ENCODE data around the gene GOLGA8N.

GOLGA8N gene

DNA sequence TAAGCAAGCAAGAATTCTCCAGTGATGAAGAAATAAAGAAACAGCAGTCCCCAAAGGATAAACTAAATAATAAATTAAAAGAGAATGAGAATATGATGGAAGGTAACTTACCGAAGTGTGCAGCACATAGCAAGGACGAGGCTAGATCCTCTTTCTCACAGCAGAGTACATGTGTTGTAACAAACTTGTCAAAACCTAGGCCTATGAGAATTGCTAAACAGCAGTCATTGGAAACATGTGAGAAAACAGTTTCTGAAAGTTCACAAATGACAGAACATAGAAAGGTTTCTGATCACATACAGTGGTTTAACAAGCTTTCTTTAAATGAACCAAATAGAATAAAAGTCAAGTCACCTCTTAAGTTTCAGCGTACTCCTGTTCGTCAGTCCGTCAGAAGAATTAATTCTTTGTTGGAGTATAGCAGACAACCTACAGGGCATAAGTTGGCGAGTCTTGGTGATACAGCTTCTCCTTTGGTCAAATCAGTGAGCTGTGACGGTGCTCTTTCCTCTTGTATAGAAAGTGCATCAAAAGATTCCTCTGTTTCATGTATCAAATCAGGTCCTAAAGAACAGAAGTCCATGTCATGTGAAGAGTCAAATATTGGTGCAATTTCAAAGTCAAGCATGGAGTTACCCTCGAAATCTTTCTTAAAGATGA, 43.8 kb downstream of the GOLGA8N start:
- DNase-seq (ENCODE audit: low read depth): no peak
- TF ChIP-seq, protein P1, sequence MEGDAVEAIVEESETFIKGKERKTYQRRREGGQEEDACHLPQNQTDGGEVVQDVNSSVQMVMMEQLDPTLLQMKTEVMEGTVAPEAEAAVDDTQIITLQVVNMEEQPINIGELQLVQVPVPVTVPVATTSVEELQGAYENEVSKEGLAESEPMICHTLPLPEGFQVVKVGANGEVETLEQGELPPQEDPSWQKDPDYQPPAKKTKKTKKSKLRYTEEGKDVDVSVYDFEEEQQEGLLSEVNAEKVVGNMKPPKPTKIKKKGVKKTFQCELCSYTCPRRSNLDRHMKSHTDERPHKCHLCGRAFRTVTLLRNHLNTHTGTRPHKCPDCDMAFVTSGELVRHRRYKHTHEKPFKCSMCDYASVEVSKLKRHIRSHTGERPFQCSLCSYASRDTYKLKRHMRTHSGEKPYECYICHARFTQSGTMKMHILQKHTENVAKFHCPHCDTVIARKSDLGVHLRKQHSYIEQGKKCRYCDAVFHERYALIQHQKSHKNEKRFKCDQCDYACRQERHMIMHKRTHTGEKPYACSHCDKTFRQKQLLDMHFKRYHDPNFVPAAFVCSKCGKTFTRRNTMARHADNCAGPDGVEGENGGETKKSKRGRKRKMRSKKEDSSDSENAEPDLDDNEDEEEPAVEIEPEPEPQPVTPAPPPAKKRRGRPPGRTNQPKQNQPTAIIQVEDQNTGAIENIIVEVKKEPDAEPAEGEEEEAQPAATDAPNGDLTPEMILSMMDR (conservative IDR thresholded peaks at IDR 0.05; ENCODE audit: low read length): no peak
- H3K4me3 ChIP-seq (ENCODE audit: low read length): no peak overlapping the region

DNA sequence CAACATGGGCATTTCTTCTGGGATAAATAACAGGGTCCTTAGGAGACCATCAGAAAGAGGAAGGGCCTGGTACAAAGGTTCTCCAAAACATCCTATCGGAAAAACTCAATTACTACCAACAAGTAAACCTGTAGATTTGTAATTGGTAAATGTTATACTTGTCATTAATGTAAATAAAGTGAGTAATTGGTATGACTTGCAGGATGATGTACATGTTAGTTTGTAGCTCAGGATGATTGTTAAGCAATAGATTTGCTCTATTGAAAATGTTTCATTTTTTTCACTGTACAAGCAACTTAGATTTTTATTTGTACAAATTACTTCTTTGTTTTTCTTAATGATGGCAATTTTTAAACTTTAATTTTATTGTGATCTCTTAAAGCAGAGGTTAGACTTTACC, 44.4 kb downstream of the GOLGA8N start:
- no peak overlapping the region for H3K4me3 ChIP-seq (ENCODE audit: low read length)
- TF ChIP-seq, protein P1 (conservative IDR thresholded peaks at IDR 0.05; ENCODE audit: low read length): no peak
- no peak for DNase-seq (ENCODE audit: low read depth)

DNA sequence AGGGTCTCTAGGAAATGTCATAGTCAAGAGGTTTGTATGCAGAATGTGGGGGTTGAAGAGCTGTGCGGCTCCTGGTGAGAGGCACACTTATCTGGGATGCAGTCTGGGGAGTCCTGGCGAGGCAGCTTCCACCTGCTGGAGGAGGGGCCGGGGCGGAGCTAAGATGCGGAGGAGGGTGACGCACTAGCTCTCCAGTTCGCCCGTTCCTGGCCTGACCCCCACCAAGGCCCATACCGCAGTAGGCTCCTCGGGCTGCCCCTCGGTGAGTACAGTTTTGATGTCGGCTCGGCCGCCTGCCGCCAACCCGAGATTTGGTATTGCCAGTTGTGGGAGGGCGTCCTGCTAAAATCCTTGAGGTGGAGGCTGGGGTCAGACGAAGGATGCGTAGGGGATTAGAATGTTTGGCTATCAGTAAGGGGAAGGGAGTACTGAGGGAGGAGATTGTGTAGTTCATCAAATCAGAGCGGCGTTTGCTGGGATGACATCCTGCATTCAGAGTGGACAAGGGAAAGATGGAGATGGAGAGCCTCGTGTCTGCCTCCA, 48.3 kb downstream of the GOLGA8N start, which contains the start of gene SCG5:
Gene SCG5, plus strand, starts transcription at position 194 of the 543 bp plus-strand sequence. CDS start 1,883 bp downstream, outside the sequence.
- TF ChIP-seq, protein P1 (conservative IDR thresholded peaks at IDR 0.05; ENCODE audit: low read length): no peak
- no peak for DNase-seq (ENCODE audit: low read depth)
- H3K4me3 ChIP-seq (ENCODE audit: low read length): peak within 1 kb of the TSS; percentile 39

DNA sequence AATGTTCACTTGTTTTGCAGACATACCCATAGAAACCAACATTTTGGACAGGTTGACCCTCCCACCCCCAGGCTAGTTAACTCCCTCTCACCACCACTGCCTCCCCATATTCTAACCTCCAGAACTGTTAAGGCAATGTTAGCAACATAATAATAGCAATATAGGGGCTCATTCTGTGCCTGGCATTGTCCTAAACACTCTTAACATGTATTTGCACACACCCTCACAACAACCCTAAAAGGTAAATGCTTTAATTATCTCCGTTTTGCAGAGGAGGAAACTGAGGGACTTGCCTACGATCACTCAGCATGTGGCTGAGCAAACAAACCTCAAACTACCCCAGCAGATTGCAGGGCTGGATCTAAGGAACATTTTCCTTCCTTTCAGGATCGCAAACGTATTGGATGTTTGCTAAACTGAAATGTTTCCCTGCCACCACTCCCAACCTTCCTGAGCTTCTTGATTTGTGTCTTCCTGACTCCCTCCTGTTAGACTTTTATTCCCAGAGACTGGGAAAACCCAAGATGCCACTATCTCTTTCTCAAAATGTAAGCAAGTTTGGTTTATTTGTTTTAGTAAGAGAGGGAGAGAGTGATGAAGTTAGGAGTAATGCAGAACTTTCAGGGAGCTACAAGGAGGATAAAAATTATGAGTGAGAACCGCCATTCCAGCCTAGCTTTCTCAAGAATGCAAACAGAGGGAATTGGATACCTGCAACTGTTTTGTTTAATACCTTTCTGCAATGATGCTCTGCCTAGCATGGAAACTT, 49.6 kb downstream of the GOLGA8N start:
- no peak overlapping the region for H3K4me3 ChIP-seq (ENCODE audit: low read length)
- TF ChIP-seq, protein P1 (conservative IDR thresholded peaks at IDR 0.05; ENCODE audit: low read length): no peak
- DNase-seq (ENCODE audit: low read depth): no peak

DNA sequence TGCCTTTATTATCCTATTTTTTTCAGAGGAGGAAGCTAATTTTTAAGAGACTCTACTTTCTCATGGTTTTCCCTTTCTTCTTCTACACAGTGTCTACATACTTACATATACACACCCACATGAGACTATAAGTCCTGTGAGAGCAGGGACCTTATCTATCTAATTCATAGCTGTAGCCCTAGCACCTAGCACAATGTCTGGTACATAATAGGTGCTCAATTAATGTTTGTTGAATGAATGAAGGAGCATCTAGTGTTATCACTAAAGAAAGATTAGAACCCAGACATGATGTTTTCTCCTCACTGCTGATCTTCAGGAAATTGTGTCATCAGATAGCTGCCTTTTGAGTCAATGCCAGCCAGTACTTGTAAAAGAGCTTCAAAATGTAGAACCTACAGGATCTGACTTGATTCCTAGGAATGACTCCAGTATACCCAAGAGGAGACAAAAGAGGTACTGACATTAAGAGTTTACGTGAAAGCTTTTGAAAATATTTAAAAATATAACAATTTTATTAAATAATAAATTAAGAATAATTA, 50.7 kb downstream of the GOLGA8N start:
- peak; percentile 36 for DNase-seq (ENCODE audit: low read depth)
- TF ChIP-seq, protein P1 (conservative IDR thresholded peaks at IDR 0.05; ENCODE audit: low read length): no peak
- no peak overlapping the region for H3K4me3 ChIP-seq (ENCODE audit: low read length)

DNA sequence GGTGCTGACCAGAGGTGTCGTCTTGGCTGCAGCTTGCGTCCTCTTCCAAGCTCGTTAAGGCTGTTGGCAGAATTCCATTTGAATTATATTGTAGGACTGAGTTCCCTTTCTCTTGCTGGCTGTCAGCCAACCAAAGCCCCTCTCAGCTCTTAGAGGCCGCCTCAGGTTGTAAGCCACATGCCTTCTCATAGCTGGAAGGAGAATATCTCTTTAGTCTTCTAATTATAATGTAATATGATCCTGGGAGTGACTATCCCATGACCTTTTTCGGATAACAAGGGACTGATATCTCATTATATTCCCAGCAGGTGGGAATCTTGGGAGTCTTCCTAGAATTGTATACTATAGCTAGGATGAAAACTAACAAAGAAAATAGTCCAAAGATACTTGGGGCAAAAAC, 53.0 kb downstream of the GOLGA8N start:
- TF ChIP-seq, protein P1 (conservative IDR thresholded peaks at IDR 0.05; ENCODE audit: low read length): no peak
- DNase-seq (ENCODE audit: low read depth): no peak
- no peak overlapping the region for H3K4me3 ChIP-seq (ENCODE audit: low read length)

All from AG10803 (cell line).